K562 (cell line): ENCODE results near the gene RHOV. TPM values are rescaled to one million over a fixed set of nuclear protein-coding genes. Genes with fewer than 3 reads are reported as not detected.
A peak's percentile ranks its signal among the peaks of the same experiment; 100 is the strongest.

ENCODE experiments used
- BRF1 ChIP-seq: IDR thresholded peaks from 3 replicates; pipeline ENCODE4 v1.6.1; 2011; ENCODE audit warnings: borderline replicate concordance, mild to moderate bottlenecking; ENCODE audit not compliant: insufficient read length; ENCODE audit errors: extremely low read depth
- EGR1 ChIP-seq: fragments of 450-650 bp; conservative IDR thresholded peaks from 2 replicates; pipeline ENCODE4 v1.6.1; 2017; ENCODE audit warnings: mild to moderate bottlenecking
- ERF ChIP-seq: fragments of 450-650 bp; formaldehyde crosslinking; IDR thresholded peaks from 2 replicates; pipeline ENCODE4 v1.4.0; 2020; ENCODE audit warnings: mild to moderate bottlenecking, mixed read lengths
- KLF13 ChIP-seq: fragments of 450-650 bp; IDR thresholded peaks from 2 replicates; pipeline ENCODE4 v1.6.1; 2016; ENCODE audit warnings: missing genetic modification characterization, low read depth, mild to moderate bottlenecking, missing compliant biosample characterization, moderate library complexity, borderline replicate concordance
- MEF2D ChIP-seq: conservative IDR thresholded peaks from 2 replicates; pipeline ENCODE4 v1.6.1; 2016; ENCODE audit warnings: low read depth, missing genetic modification characterization, missing compliant biosample characterization
- NBN ChIP-seq: fragments of 450-650 bp; IDR thresholded peaks from 2 replicates; pipeline ENCODE4 v1.6.1; 2016; ENCODE audit warnings: low read depth, mild to moderate bottlenecking
- POLR3G ChIP-seq: IDR thresholded peaks from 2 replicates; pipeline ENCODE4 v1.6.1; 2011; ENCODE audit not compliant: insufficient read length, insufficient replicate concordance; ENCODE audit errors: extremely low read depth
- PRMT5 ChIP-seq: sonication (generic); formaldehyde crosslinking; IDR thresholded peaks from 2 replicates; pipeline ENCODE4 v1.5.0; 2020; ENCODE audit warnings: missing genetic modification reagents
- SREBF1 ChIP-seq: fragments of 150-350 bp; IDR thresholded peaks from 2 replicates; pipeline ENCODE4 v1.6.1; 2014; ENCODE audit warnings: antibody characterized with exemption, low read depth, low read length, borderline replicate concordance
- SRSF3 ChIP-seq: fragments of 200-400 bp; formaldehyde crosslinking; IDR thresholded peaks from 2 replicates; pipeline ENCODE4 v1.6.1; 2016; ENCODE audit warnings: mild to moderate bottlenecking, low read length, moderate library complexity; ENCODE audit not compliant: insufficient read depth
- TEAD2 ChIP-seq: fragments of 450-650 bp; IDR thresholded peaks from 2 replicates; pipeline ENCODE4 v1.6.1; 2016; ENCODE audit warnings: missing genetic modification characterization, control low read depth, missing compliant biosample characterization
- WHSC1 ChIP-seq: IDR thresholded peaks from one replicate; pipeline ENCODE4 v1.6.1; 2012; ENCODE audit warnings: low read length, control low read depth, inconsistent platforms
- ZBTB11 ChIP-seq, 3 experiments: fragments of 200-800 bp in 1 of 3; fragments of 250-450 bp in 1 of 3; fragments of 450-650 bp in 1 of 3; sonication (Bioruptor Pico) in 1 of 3; sonication (Bioruptor generic) in 1 of 3; formaldehyde crosslinking in 1 of 3; IDR thresholded peaks; 2 replicates each; pipeline versions ENCODE4 v1.6.1 to v1.8.0; 2016 to 2022; ENCODE audit warnings: mild to moderate bottlenecking in 2 of 3, missing genetic modification characterization in 2 of 3, missing compliant biosample characterization in 1 of 3, moderate library complexity in 1 of 3
- ZNF134 ChIP-seq: fragments of 250-450 bp; sonication (Bioruptor Pico); conservative IDR thresholded peaks from 2 replicates; pipeline ENCODE4 v1.4.0; 2020
- ZNF197 ChIP-seq: fragments of 200-800 bp; sonication (Bioruptor generic); IDR thresholded peaks from 2 replicates; pipeline ENCODE4 v1.6.1; 2016; ENCODE audit warnings: low read depth, missing genetic modification characterization, missing compliant biosample characterization
- ZNF280B ChIP-seq: fragments of 250-450 bp; sonication (Bioruptor Pico); IDR thresholded peaks from 2 replicates; pipeline ENCODE4 v1.5.1; 2021; ENCODE audit warnings: mild to moderate bottlenecking
- polyA plus RNA-seq, 8 experiments: library from polyadenylated mRNA; depleted of rRNA in 4 of 8; stranded (reverse) in 5 of 8; unstranded in 3 of 8; fragments of >200 nt; fragmentation: Nextera tagmentation in 2 of 8; fragmentation: Illumina TruSeq in 1 of 8; extraction: Ambion mirVana in 2 of 8; extraction: Trizol in 1 of 8; gene quantifications; 2 replicates each; pipeline versions ENCODE4 v1.2.1 to v1.2.3, GENCODE V29; 2011 to 2014; ENCODE audit warnings: inconsistent platforms in 1 of 8, missing spikeins in 1 of 8
- total RNA-seq, 7 experiments: library from RNA; depleted of rRNA in 6 of 7; stranded (reverse); fragments of >200 nt in 6 of 7; fragmentation: Illumina TruSeq in 2 of 7; extraction: Trizol in 2 of 7; gene quantifications; 2 replicates each; pipeline versions ENCODE4 v1.2.1 to v1.2.3, GENCODE V29; 2011 to 2021; ENCODE audit warnings: low replicate concordance in 1 of 7
- TF ChIP-seq, protein P1 (sequence below): fragments of 450-650 bp; conservative IDR thresholded peaks from 2 replicates; pipeline ENCODE4 v1.6.1; 2016; ENCODE audit warnings: missing genetic modification characterization, low read depth, mild to moderate bottlenecking, missing compliant biosample characterization, moderate library complexity
- TF ChIP-seq, protein P2 (sequence below): sonication (generic); formaldehyde crosslinking; IDR thresholded peaks from 2 replicates; pipeline ENCODE4 v1.8.1; 2023; ENCODE audit warnings: mild to moderate bottlenecking, missing genetic modification reagents, moderate library complexity

RHOV gene
- total and polyA plus RNA-seq, 9 of the 15 experiments (the other 6 are each of a cell fraction or from before 2014, with no cell fraction given): 0.08 to 2.0 (median 1.1) TPM

GRCh38 chr15:40894681-40895448, 20.8 kb upstream of the RHOV start (continued):
- TF ChIP-seq BRF1: no peak
- TF ChIP-seq SREBF1: no peak
- TF ChIP-seq ZBTB11 (CRISPR knock-in tag; IDR thresholded peaks at IDR 0.05): 0 out of 6 replicates have a peak, but pooled peaks of 1 of the 3 experiments have one; percentile 6
- no peak for TF ChIP-seq SRSF3
- TF ChIP-seq POLR3G: no peak
- TF ChIP-seq, protein P1, sequence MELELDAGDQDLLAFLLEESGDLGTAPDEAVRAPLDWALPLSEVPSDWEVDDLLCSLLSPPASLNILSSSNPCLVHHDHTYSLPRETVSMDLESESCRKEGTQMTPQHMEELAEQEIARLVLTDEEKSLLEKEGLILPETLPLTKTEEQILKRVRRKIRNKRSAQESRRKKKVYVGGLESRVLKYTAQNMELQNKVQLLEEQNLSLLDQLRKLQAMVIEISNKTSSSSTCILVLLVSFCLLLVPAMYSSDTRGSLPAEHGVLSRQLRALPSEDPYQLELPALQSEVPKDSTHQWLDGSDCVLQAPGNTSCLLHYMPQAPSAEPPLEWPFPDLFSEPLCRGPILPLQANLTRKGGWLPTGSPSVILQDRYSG (tag): no peak
- no peak for TF ChIP-seq ZNF197
- no peak for TF ChIP-seq ZNF280B (CRISPR knock-in tag)
- no peak for TF ChIP-seq KLF13 (tag)
- TF ChIP-seq MEF2D (tag): 0 out of 2 replicates have a peak, but pooled peaks have one; percentile 56
- TF ChIP-seq, protein P2, sequence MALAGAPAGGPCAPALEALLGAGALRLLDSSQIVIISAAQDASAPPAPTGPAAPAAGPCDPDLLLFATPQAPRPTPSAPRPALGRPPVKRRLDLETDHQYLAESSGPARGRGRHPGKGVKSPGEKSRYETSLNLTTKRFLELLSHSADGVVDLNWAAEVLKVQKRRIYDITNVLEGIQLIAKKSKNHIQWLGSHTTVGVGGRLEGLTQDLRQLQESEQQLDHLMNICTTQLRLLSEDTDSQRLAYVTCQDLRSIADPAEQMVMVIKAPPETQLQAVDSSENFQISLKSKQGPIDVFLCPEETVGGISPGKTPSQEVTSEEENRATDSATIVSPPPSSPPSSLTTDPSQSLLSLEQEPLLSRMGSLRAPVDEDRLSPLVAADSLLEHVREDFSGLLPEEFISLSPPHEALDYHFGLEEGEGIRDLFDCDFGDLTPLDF: 0 out of 2 replicates have a peak, but pooled peaks have one; percentile 51
- no peak for TF ChIP-seq NBN
- TF ChIP-seq EGR1: no peak
- TF ChIP-seq WHSC1: no peak
- TF ChIP-seq TEAD2: no peak
- TF ChIP-seq ZNF134: no peak
- TF ChIP-seq ERF (CRISPR knock-in tag): no peak
- no peak for TF ChIP-seq PRMT5 (CRISPR knock-in tag)
